ENCODE measurements around the gene RIMS1.

DNA sequence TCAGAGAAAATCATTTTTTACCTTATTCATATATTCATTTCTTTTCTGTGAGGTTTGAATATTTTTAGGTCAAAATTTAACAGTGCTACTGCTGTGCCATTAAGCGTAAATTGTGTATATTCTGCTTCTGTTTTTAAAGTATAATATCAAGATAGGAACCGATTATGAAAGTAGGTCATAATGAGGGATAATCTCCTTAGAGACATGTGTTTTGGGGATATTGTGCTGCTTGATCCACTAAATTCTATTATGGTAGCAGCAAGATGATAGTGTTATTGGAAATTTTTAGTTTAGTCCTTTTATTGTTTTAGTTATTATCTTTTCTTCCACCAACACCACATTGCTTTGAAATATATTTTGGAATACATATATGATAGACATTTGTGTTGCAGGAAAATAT lies 244.0 kb downstream of the RIMS1 start:
- no peak for TF ChIP-seq EZH2phosphoT487 (IDR thresholded peaks at IDR 0.05; ENCODE audit: borderline replicate concordance, low read length)
- TF ChIP-seq, protein P1, sequence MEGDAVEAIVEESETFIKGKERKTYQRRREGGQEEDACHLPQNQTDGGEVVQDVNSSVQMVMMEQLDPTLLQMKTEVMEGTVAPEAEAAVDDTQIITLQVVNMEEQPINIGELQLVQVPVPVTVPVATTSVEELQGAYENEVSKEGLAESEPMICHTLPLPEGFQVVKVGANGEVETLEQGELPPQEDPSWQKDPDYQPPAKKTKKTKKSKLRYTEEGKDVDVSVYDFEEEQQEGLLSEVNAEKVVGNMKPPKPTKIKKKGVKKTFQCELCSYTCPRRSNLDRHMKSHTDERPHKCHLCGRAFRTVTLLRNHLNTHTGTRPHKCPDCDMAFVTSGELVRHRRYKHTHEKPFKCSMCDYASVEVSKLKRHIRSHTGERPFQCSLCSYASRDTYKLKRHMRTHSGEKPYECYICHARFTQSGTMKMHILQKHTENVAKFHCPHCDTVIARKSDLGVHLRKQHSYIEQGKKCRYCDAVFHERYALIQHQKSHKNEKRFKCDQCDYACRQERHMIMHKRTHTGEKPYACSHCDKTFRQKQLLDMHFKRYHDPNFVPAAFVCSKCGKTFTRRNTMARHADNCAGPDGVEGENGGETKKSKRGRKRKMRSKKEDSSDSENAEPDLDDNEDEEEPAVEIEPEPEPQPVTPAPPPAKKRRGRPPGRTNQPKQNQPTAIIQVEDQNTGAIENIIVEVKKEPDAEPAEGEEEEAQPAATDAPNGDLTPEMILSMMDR (conservative IDR thresholded peaks at IDR 0.05; ENCODE audit: low read depth, low read length), result no peak

Measured in PC-3 (cell line).